Right lobe of liver (tissue), 6 donors: Measurements from ENCODE around the gene PCSK7. TPM values are rescaled to one million over a fixed set of nuclear protein-coding genes. Genes with fewer than 3 reads are reported as not detected.

Experiments used
- ATAC-seq, 4 donors: fragments of 200-7000 bp; cut with Tn5 transposase; one replicate each; pipeline ENCODE4 v1.9.1; 2020; ENCODE audit warnings: mild to moderate bottlenecking in 4 of 4, moderate library complexity in 4 of 4
- DNase-seq, 3 donors: peaks; one replicate each; pipeline ENCODE4 v3.0.0-alpha.2; 2020
- H3K27ac ChIP-seq, 3 donors: fragments of 200-600 bp; one replicate each; pipeline ENCODE4 v1.8.0; 2022
- H3K27me3 ChIP-seq, 2 donors: fragments of 200-600 bp; one replicate each; pipeline ENCODE4 v1.8.0; 2022
- H3K36me3 ChIP-seq, 4 donors: fragments of 200-600 bp; sonication (generic) in 1 of 4; one replicate each; pipeline versions ENCODE4 v1.5.1 to v1.8.0; 2017 to 2022; ENCODE audit warnings: control low read depth in 1 of 4
- H3K4me1 ChIP-seq, 4 donors: fragments of 200-600 bp; sonication (generic) in 1 of 4; one replicate each; pipeline versions ENCODE4 v1.5.1 to v1.8.0; 2017 to 2022; ENCODE audit warnings: control low read depth in 1 of 4
- H3K4me3 ChIP-seq, 3 donors: fragments of 200-600 bp; one replicate each; pipeline ENCODE4 v1.8.0; 2022
- H3K9me3 ChIP-seq, 4 donors: fragments of 200-600 bp; sonication (generic) in 1 of 4; one replicate each; pipeline versions ENCODE4 v1.5.1 to v1.8.0; 2017 to 2022; ENCODE audit warnings: control low read depth in 1 of 4
- CTCF ChIP-seq, 4 donors: fragments of 200-600 bp in 3 of 4; fragments of 450-650 bp in 1 of 4; IDR thresholded peaks; one replicate each; pipeline versions ENCODE4 v1.5.1 to v1.8.0; 2016 to 2022; ENCODE audit warnings: antibody characterized with exemption in 4 of 4, mild to moderate bottlenecking in 2 of 4
- POLR2A ChIP-seq: fragments of 450-650 bp; IDR thresholded peaks from one replicate; pipeline ENCODE4 v1.6.1; 2017; ENCODE audit warnings: antibody characterized with exemption, mild to moderate bottlenecking
- WGBS: methylation state at CpG from one replicate; pipeline ENCODE4 v1.1.6; 2018; ENCODE audit warnings: low coverage, low lambda C conversion rate; ENCODE audit not compliant: insufficient coverage; ENCODE audit errors: missing lambda C conversion rate; 5-methylcytosine and 5-hydroxymethylcytosine counted together
- intact Hi-C, 2 donors: fragments of 100-400 bp; cut with DNase I; formaldehyde crosslinking; loops; one replicate each; pipeline versions ENCODE4 v1.11.2 to v1.14.1; 2022
- total RNA-seq, 6 experiments: library from RNA; depleted of rRNA in 2 of 6; stranded (reverse); fragments of >200 nt in 2 of 6; fragmentation: NEBNext Ultra II Directional in 3 of 6; extraction: Animal tissue kit (Norgen Biotek cat#: 25700) in 3 of 6; gene quantifications; one replicate each; pipeline versions ENCODE4 v1.1.0 to v1.2.4, GENCODE V29; 2016 to 2023
- donor health status: DM: no; HTN: yes; CAD: no.
- donor health status: DM: no; HTN: no; CAD: no.
- donor health status: DM: no; HTN: no; CAD: no.
- donor health status: DM: no; HTN: yes; CAD: no.
- donor health status: DM: no; HTN: yes; CAD: no.

The PCSK7 gene
- total RNA-seq, 6 experiments from 2014 or later = 19.3 to 28.5 (median 25.8) TPM

GRCh38 chr11:117199053-117199915 is 32.6 kb downstream of the PCSK7 start, which contains the start of gene TAGLN:
TAGLN (plus strand) TSS chr11:117199370; CDS start chr11:117203014, 3,644 bp downstream.
- Histone ChIP-seq H3K4me3 (peak within 1 kb of the TSS; percentile 22 to 40 (median 31)), H3K4me1 (no peaks in the 10 kb centered on the region), H3K27ac (peak within 1 kb of the TSS; percentile 56 to 69 (median 59)), H3K27me3 (no peaks in the 10 kb centered on the region), H3K9me3 (no peaks in the 10 kb centered on the region), H3K36me3 (peaks cover 0 to 18% (median 1%) of the 10 kb centered on the region in 4 donors)
- DNase-seq (peak; percentile 42 to 64 (median 53)), ATAC-seq (peak; percentile 43 to 51 (median 45))
- TF ChIP-seq CTCF (IDR thresholded peaks at IDR 0.05) (no peak), POLR2A (peak; percentile 41)
- no CpG with 5 or more reads among the region's 34 CpGs for WGBS
- intact Hi-C loops = no loop called here

- DNase-seq (no peak), ATAC-seq (no peak)
- TF ChIP-seq CTCF (IDR thresholded peaks at IDR 0.05) (no peak), POLR2A (no peak)
- Histone ChIP-seq H3K9me3 (no peaks in the 10 kb centered on the region), H3K27me3 (no peaks in the 10 kb centered on the region), H3K4me3 (no peak overlapping the region), H3K36me3 (peaks cover 0 to 18% (median 3%) of the 10 kb centered on the region in 4 donors), H3K4me1 (no peaks in the 10 kb centered on the region), H3K27ac (peak overlapping the region; percentile 43 to 51 (median 48))
- WGBS = 61% methylated on average over 3 of the region's 4 CpGs
- intact Hi-C loops = no loop called here
Observed at GRCh38 chr11:117198613-117199012, 33.3 kb downstream of the PCSK7 start.

- peak in 1 of 3 donors; percentile 55 for DNase-seq
- H3K27ac ChIP-seq = peak overlapping the region; percentile 43 to 51 (median 48)
- peaks cover 0 to 26% (median 3%) of the 10 kb centered on the region in 4 donors for H3K36me3 ChIP-seq
- H3K27me3 ChIP-seq = no peaks in the 10 kb centered on the region
- H3K4me3 ChIP-seq = no peak overlapping the region
- intact Hi-C loops = no loop called here
- 63% methylated on average over 9 of the region's 17 CpGs for WGBS
- no peaks in the 10 kb centered on the region for H3K4me1 ChIP-seq
- ATAC-seq = peak in 1 of 4 donors; percentile 3
- H3K9me3 ChIP-seq = no peaks in the 10 kb centered on the region
- TF ChIP-seq CTCF (IDR thresholded peaks at IDR 0.05) (peak in 3 of 4 donors; percentile 22 to 34 (median 31)), POLR2A (no peak)
Observed at GRCh38 chr11:117197516-117198456, 34.1 kb downstream of the PCSK7 start.

GRCh38 chr11:117197006-117197405 is 34.9 kb downstream of the PCSK7 start:
- WGBS = 81% methylated on average over 4 of the region's 7 CpGs
- no peaks in the 10 kb centered on the region for H3K27me3 ChIP-seq
- H3K4me3 ChIP-seq = no peak overlapping the region
- intact Hi-C loops = no loop called here
- no peak for TF ChIP-seq CTCF (IDR thresholded peaks at IDR 0.05)
- TF ChIP-seq POLR2A = no peak
- DNase-seq (peak in 1 of 3 donors; percentile 43), ATAC-seq (no peak)
- H3K36me3 ChIP-seq = peaks cover 0 to 33% (median 8%) of the 10 kb centered on the region in 4 donors
- H3K27ac ChIP-seq = no peak overlapping the region
- no peaks in the 10 kb centered on the region for H3K9me3 ChIP-seq
- H3K4me1 ChIP-seq = no peaks in the 10 kb centered on the region
